Right atrium auricular region (tissue), 2 donors: Measurements from ENCODE around the gene EPHA2. TPM values are rescaled to one million over a fixed set of nuclear protein-coding genes. Genes with fewer than 3 reads are reported as not detected.

Experiments used
- DNase-seq: peaks from one replicate; pipeline ENCODE4 v3.0.0-alpha.2; 2019; ENCODE audit warnings: low spot score
- H3K27ac ChIP-seq, 2 donors: fragments of 200-600 bp; sonication (generic); 1 replicate in 1 of 2; 2 replicates in 1 of 2; pipeline ENCODE4 v1.5.1; 2016 to 2019
- H3K27me3 ChIP-seq, 2 donors: fragments of 200-600 bp; sonication (generic); one replicate each; pipeline versions ENCODE4 v1.5.1 to v1.6.0; 2017 to 2019
- H3K36me3 ChIP-seq: fragments of 200-600 bp; sonication (generic); one replicate; pipeline ENCODE4 v1.5.1; 2016
- H3K4me1 ChIP-seq, 2 donors: fragments of 200-600 bp; sonication (generic); one replicate each; pipeline versions ENCODE4 v1.5.1 to v1.6.0; 2017 to 2019
- H3K4me3 ChIP-seq, 2 donors: fragments of 200-600 bp; sonication (generic); 1 replicate in 1 of 2; 2 replicates in 1 of 2; pipeline ENCODE4 v1.5.1; 2017 to 2019; ENCODE audit warnings: mild to moderate bottlenecking in 1 of 2, moderate library complexity in 1 of 2
- H3K9me3 ChIP-seq, 2 donors: fragments of 200-600 bp; sonication (generic); one replicate each; pipeline ENCODE4 v1.5.1; 2019
- CTCF ChIP-seq, 2 donors: fragments of 200-600 bp; sonication (generic); IDR thresholded peaks; one replicate each; pipeline ENCODE4 v1.5.1; 2019; ENCODE audit warnings: antibody characterized with exemption in 2 of 2
- total RNA-seq, 2 donors: library from RNA; depleted of rRNA; stranded (reverse); fragments of >200 nt; gene quantifications; one replicate each; pipeline ENCODE4 v1.1.0, GENCODE V29; 2016

Gene EPHA2
- total RNA-seq, 2 donors from 2014 or later, result 17.5 to 43.5 TPM

DNA sequence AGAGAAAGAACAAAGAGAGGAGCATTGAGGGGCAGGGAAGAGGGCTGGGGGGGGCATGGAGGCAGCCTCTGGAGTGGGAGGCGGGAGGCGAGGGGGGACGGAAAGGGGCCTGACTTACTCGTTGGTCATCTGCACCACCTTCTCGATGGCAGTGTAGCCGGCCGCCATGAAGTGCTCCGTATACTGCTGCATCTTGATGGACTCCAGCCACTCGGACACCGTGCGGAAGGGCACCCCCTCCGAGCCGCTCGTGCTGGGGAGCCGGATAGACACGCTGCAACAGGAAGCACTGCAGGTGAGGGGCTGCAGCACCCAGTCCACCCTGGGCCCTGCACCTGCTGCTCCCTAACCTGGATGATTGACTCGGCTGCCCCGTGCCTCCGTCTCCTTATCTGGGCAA, 26.6 kb downstream of the EPHA2 start:
- no peaks in the 10 kb centered on the region for H3K9me3 ChIP-seq
- H3K36me3 ChIP-seq, result peaks cover 80% of the 10 kb centered on the region
- no peak overlapping the region for H3K27ac ChIP-seq
- no peak for TF ChIP-seq CTCF (IDR thresholded peaks at IDR 0.05)
- no peak for DNase-seq
- H3K4me3 ChIP-seq, result no peak overlapping the region
- H3K27me3 ChIP-seq, result no peaks in the 10 kb centered on the region
- peaks cover 0 to 30% of the 10 kb centered on the region in 2 donors for H3K4me1 ChIP-seq

- Histone ChIP-seq H3K9me3 (no peaks in the 10 kb centered on the region), H3K4me1 (peaks cover 0 to 30% of the 10 kb centered on the region in 2 donors), H3K27me3 (no peaks in the 10 kb centered on the region), H3K4me3 (no peak overlapping the region), H3K27ac (peak overlapping the region; percentile 16 to 17), H3K36me3 (peaks cover 76% of the 10 kb centered on the region)
- no peak for TF ChIP-seq CTCF (IDR thresholded peaks at IDR 0.05)
- DNase-seq, result no peak
These were observed 27.5 kb downstream of the EPHA2 start for GRCh38 chr1:16128338-16128741.

- Histone ChIP-seq H3K27me3 (no peaks in the 10 kb centered on the region), H3K4me1 (peaks cover 0 to 30% of the 10 kb centered on the region in 2 donors), H3K27ac (peak overlapping the region; percentile 16 to 37), H3K4me3 (no peak overlapping the region), H3K36me3 (peaks cover 70% of the 10 kb centered on the region), H3K9me3 (no peaks in the 10 kb centered on the region)
- TF ChIP-seq CTCF (IDR thresholded peaks at IDR 0.05), result no peak
- no peak for DNase-seq
These were observed 28.1 kb downstream of the EPHA2 start for GRCh38 chr1:16127676-16128337.

DNA sequence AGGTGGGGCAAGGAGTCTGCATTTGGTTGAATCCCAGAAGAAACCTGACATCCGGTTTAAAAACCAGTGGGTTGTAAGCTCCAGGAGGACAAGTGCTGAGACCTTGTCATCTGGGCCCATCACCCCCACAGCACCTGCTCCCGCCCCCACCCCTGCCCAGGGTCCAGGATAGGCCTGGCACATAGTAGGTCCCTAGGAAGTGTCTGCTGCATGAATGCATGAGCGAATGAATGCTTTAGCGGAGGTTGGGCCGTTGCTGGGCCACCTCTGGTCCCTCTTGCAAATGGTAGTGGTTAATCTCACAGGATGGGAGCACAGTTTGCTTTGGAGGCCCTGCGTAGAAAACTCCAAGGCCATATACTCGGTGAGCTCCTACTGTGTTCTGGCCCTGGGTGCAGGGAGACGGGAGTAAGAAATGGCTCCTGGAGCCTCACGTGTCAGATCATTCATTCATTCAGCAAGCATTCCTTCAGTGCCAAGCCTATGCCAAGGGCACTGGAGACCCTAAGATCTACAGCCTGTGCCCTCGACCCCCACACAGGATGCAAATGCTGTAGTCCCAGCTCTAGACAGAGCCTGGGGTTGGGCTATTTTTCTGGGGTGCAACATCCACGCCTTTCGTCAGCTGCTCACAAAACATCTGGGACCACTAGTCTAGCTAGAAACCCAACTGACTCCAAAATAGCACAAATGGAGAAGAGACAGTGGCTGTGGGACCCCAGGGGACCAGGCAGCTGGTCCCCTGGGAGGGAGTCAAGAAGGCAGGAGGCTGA, 28.9 kb downstream of the EPHA2 start:
- peaks cover 0 to 30% of the 10 kb centered on the region in 2 donors for H3K4me1 ChIP-seq
- TF ChIP-seq CTCF (IDR thresholded peaks at IDR 0.05), result no peak
- peak overlapping the region in 1 of 2 donors; percentile 37 for H3K27ac ChIP-seq
- H3K27me3 ChIP-seq, result no peaks in the 10 kb centered on the region
- no peak for DNase-seq
- no peak overlapping the region for H3K4me3 ChIP-seq
- peaks cover 62% of the 10 kb centered on the region for H3K36me3 ChIP-seq
- H3K9me3 ChIP-seq, result no peaks in the 10 kb centered on the region

- no peak for DNase-seq
- peaks cover 0 to 30% of the 10 kb centered on the region in 2 donors for H3K4me1 ChIP-seq
- no peak overlapping the region for H3K27ac ChIP-seq
- no peaks in the 10 kb centered on the region for H3K9me3 ChIP-seq
- no peak for TF ChIP-seq CTCF (IDR thresholded peaks at IDR 0.05)
- no peaks in the 10 kb centered on the region for H3K27me3 ChIP-seq
- H3K36me3 ChIP-seq, result peaks cover 54% of the 10 kb centered on the region
- H3K4me3 ChIP-seq, result no peak overlapping the region
These were observed 29.7 kb downstream of the EPHA2 start for GRCh38 chr1:16126160-16126559.
